ENCODE measurements around the gene CSF3R.

Gene CSF3R

DNA sequence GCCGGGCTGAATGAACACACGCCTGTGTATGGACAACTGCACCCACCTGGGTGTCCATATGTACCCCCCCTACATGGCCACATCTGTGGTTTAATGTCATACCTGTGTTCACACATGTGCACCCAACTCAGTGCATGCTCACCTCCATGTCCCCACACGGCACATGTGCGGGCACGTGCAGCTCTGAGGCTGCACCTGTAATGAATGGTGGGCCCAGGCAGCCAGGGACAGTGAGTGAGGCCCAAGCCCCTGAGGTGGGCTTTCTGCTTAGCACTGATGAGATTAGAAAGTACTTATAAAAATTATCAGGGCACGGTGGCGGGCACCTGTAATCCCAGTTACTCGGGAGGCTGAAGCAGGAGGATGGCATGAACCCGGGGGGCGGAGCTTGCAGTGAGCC, 42.5 kb upstream of the CSF3R start:
- no peak for DNase-seq (ENCODE audit: low read depth, low spot score)
- TF ChIP-seq, protein P1, sequence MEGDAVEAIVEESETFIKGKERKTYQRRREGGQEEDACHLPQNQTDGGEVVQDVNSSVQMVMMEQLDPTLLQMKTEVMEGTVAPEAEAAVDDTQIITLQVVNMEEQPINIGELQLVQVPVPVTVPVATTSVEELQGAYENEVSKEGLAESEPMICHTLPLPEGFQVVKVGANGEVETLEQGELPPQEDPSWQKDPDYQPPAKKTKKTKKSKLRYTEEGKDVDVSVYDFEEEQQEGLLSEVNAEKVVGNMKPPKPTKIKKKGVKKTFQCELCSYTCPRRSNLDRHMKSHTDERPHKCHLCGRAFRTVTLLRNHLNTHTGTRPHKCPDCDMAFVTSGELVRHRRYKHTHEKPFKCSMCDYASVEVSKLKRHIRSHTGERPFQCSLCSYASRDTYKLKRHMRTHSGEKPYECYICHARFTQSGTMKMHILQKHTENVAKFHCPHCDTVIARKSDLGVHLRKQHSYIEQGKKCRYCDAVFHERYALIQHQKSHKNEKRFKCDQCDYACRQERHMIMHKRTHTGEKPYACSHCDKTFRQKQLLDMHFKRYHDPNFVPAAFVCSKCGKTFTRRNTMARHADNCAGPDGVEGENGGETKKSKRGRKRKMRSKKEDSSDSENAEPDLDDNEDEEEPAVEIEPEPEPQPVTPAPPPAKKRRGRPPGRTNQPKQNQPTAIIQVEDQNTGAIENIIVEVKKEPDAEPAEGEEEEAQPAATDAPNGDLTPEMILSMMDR (IDR thresholded peaks at IDR 0.05; ENCODE audit: low read depth, low read length): no peak
- in situ Hi-C loops (cut with HindIII; ENCODE audit: low sequenced_read_pairs): no loop called here

GRCh38 chr1:36524359-36525062, 41.8 kb upstream of the CSF3R start:
- no peak overlapping the region for H3K4me3 ChIP-seq (ENCODE audit: low read depth, low read length)
- in situ Hi-C loops (cut with HindIII; ENCODE audit: low sequenced_read_pairs): no loop called here
- TF ChIP-seq, protein P1 (IDR thresholded peaks at IDR 0.05; ENCODE audit: low read depth, low read length): no peak
- DNase-seq (ENCODE audit: low read depth, low spot score): no peak

More for the DNA sequence above, 42.5 kb upstream of the CSF3R start:
- no peak overlapping the region for H3K4me3 ChIP-seq (ENCODE audit: low read depth, low read length)

DNA sequence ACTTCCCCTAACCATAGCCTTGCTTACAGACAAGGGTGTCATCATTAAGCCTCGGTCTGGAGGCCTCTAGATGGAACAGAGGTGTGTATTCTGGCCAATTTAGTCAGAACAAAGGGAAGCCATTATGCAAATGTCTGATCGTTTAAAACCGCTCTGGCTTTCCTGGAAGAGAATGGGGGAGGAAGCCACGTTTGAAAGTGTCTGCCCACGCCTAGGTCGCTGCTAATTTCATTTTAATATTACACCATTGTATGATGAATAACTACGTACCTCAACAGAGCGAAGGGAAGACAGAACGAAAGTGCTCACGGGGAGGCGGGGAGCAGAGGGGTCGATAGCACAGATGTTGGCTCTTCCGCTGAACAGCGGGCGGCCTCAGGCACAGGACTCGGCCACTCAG, 41.1 kb upstream of the CSF3R start:
- no peak for DNase-seq (ENCODE audit: low read depth, low spot score)
- H3K4me3 ChIP-seq (ENCODE audit: low read depth, low read length): no peak overlapping the region
- in situ Hi-C loops (cut with HindIII; ENCODE audit: low sequenced_read_pairs): no loop called here
- TF ChIP-seq, protein P1 (IDR thresholded peaks at IDR 0.05; ENCODE audit: low read depth, low read length): no peak

GRCh38 chr1:36523230-36523495, 40.5 kb upstream of the CSF3R start:
- TF ChIP-seq, protein P1 (IDR thresholded peaks at IDR 0.05; ENCODE audit: low read depth, low read length): no peak
- no peak overlapping the region for H3K4me3 ChIP-seq (ENCODE audit: low read depth, low read length)
- DNase-seq (ENCODE audit: low read depth, low spot score): no peak
- in situ Hi-C loops (cut with HindIII; ENCODE audit: low sequenced_read_pairs): no loop called here

GRCh38 chr1:36522461-36523229, 39.9 kb upstream of the CSF3R start:
- H3K4me3 ChIP-seq (ENCODE audit: low read depth, low read length): no peak overlapping the region
- TF ChIP-seq, protein P1 (IDR thresholded peaks at IDR 0.05; ENCODE audit: low read depth, low read length): no peak
- no peak for DNase-seq (ENCODE audit: low read depth, low spot score)
- in situ Hi-C loops (cut with HindIII; ENCODE audit: low sequenced_read_pairs): no loop called here

DNA sequence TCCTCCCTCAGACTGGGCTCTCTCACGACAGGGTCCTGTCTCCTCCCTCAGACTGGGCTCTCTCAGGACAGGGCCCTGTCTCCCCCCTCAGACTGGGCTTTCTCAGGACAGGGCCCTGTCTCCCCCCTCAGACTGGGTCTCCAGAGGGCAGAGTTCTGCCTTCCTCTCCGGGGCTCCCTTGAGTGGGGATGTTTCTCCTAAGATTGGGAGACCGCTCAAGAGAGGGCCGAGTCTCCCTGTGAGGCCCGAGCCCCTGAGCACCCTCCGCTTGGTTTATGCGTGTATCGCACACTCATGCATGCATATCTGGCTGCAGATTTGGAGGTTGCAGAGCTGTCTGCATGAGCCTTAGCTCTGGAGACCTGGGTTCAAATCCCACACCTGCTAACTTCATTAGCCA, 39.3 kb upstream of the CSF3R start:
- in situ Hi-C loops (cut with HindIII; ENCODE audit: low sequenced_read_pairs): no loop called here
- no peak for DNase-seq (ENCODE audit: low read depth, low spot score)
- TF ChIP-seq, protein P1 (IDR thresholded peaks at IDR 0.05; ENCODE audit: low read depth, low read length): no peak
- H3K4me3 ChIP-seq (ENCODE audit: low read depth, low read length): no peak overlapping the region

Data from astrocyte of the spinal cord (primary cell).